ENCODE measurements around the gene RAB27A.

- TF ChIP-seq CTCF (IDR thresholded peaks at IDR 0.05) (no peak), POLR2A (IDR thresholded peaks at IDR 0.05; ENCODE audit: low read depth) (no peak), POLR2AphosphoS5 (IDR thresholded peaks at IDR 0.05) (no peak), EP300 (IDR thresholded peaks at IDR 0.05) (no peak)
Observed at GRCh38 chr15:55319537-55320237, 30.1 kb upstream of the RAB27A start.

Measured in esophagus muscularis mucosa (tissue), 4 donors.